ENCODE results near the gene PALLD. TPM values are rescaled to one million over a fixed set of nuclear protein-coding genes. Genes with fewer than 3 reads are reported as not detected.

The PALLD gene
- total RNA-seq, 1 experiment from 2014 or later: 6.5 TPM

- intact Hi-C loops (cut with micrococcal nuclease; ENCODE audit: unreplicated experiment): no loop called here
- Histone ChIP-seq H3K4me1 (ENCODE audit: control insufficient read depth, insufficient read depth, low read length) (no peaks in the 10 kb centered on the region), H3K27me3 (ENCODE audit: control insufficient read depth, insufficient read depth, low read length) (no peaks in the 10 kb centered on the region), H3K4me3 (ENCODE audit: low read depth in 2 of 2, low read length in 2 of 2) (no peak overlapping the region), H3K9me3 (ENCODE audit: control insufficient read depth, insufficient read depth, low read depth, low read length) (no peaks in the 10 kb centered on the region), H3K36me3 (ENCODE audit: control insufficient read depth, insufficient read depth, low read length) (no peaks in the 10 kb centered on the region), H3K27ac (ENCODE audit: low read length) (no peak overlapping the region)
- in situ Hi-C loops (cut with HindIII; ENCODE audit: low pct_unique_long_range_greater_than_20kb, low sequenced_read_pairs): no loop called here
- ATAC-seq: no peak
- no peak for DNase-seq (ENCODE audit: low read depth, low spot score)
- TF ChIP-seq REST (IDR thresholded peaks at IDR 0.05; ENCODE audit: insufficient read depth in 1 of 2, low read depth in 2 of 2, low read length in 1 of 2) (no peak), TCF7L2 (IDR thresholded peaks at IDR 0.05; ENCODE audit: low read depth, low read length) (no peak), POLR2AphosphoS5 (IDR thresholded peaks at IDR 0.05; ENCODE audit: low read depth, low read length) (no peak), CTCF (IDR thresholded peaks at IDR 0.05) (no peak), SIN3A (IDR thresholded peaks at IDR 0.05; ENCODE audit: borderline replicate concordance, insufficient read depth, low read depth, low read length) (no peak)
- BruUV-seq (replicated peaks): no TSS peak
- ChIA-PET POLR2A (no interaction called here), CTCF (no interaction called here)
These were observed 294.5 kb downstream of the PALLD start for GRCh38 chr4:168791376-168791775.

- H3K36me3 ChIP-seq (ENCODE audit: control insufficient read depth, insufficient read depth, low read length): no peaks in the 10 kb centered on the region
- BruUV-seq (replicated peaks): no TSS peak
- CTCF ChIA-PET: no interaction called here
- TF ChIP-seq POLR2AphosphoS5 (IDR thresholded peaks at IDR 0.05; ENCODE audit: low read depth, low read length) (no peak), SIN3A (IDR thresholded peaks at IDR 0.05; ENCODE audit: borderline replicate concordance, insufficient read depth, low read depth, low read length) (no peak), TCF7L2 (IDR thresholded peaks at IDR 0.05; ENCODE audit: low read depth, low read length) (no peak), CTCF (IDR thresholded peaks at IDR 0.05) (no peak), REST (IDR thresholded peaks at IDR 0.05; ENCODE audit: insufficient read depth in 1 of 2, low read depth in 2 of 2, low read length in 1 of 2) (no peak)
- DNase-seq (ENCODE audit: low read depth, low spot score) (no peak), ATAC-seq (no peak)
- no peaks in the 10 kb centered on the region for H3K4me1 ChIP-seq (ENCODE audit: control insufficient read depth, insufficient read depth, low read length)
- no peak overlapping the region for H3K4me3 ChIP-seq (ENCODE audit: low read depth in 2 of 2, low read length in 2 of 2)
- no peaks in the 10 kb centered on the region for H3K27me3 ChIP-seq (ENCODE audit: control insufficient read depth, insufficient read depth, low read length)
- H3K9me3 ChIP-seq (ENCODE audit: control insufficient read depth, insufficient read depth, low read depth, low read length): no peaks in the 10 kb centered on the region
- POLR2A ChIA-PET: no interaction called here
- in situ Hi-C loops (cut with HindIII; ENCODE audit: low pct_unique_long_range_greater_than_20kb, low sequenced_read_pairs): no loop called here
- H3K27ac ChIP-seq (ENCODE audit: low read length): no peak overlapping the region
- intact Hi-C loops (cut with micrococcal nuclease; ENCODE audit: unreplicated experiment): no loop called here
These were observed 296.7 kb downstream of the PALLD start for GRCh38 chr4:168793542-168793941.

All from Panc1 (cell line).